ENCODE data around the gene FBXW12. TPM values are rescaled to one million over a fixed set of nuclear protein-coding genes. Genes with fewer than 3 reads are reported as not detected.
A peak's percentile ranks its signal among the peaks of the same experiment; 100 is the strongest.
"Not testable (repeated sequence)": the region's sequence is repeated elsewhere in the genome, so short reads cannot be mapped to it uniquely, and the experiment has no call there.

The FBXW12 gene
- total RNA-seq, 1 experiment from 2014 or later = 2.0 TPM

DNA sequence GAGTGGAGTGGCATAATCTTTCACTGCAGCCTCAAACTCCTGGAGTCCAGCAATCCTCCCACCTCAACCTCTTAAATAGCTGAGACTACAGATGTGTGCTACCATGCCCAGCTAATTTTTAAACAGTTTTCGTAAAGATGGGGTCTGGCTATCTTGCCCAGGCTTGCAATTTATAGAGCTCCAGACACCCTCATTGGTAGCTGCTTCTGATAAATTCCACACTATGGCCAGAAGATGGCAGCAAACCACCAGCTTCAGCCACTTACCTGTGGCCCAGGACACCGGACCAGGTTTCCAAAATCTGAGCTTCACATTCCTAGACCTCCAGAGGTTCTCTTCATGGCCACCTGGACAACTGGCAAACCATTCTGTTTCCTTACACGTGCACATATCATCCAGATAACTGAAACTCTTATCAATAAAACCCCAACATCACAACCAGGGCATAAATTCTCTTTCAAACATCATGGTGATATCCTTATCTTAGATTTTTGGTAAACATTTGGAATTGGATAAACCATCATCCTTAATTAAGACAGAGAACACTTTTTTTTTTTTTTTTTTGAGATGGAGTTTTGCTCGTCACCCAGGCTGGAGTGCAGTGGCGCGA, 28.9 kb downstream of the FBXW12 start (continued):
- TF ChIP-seq, protein P1, sequence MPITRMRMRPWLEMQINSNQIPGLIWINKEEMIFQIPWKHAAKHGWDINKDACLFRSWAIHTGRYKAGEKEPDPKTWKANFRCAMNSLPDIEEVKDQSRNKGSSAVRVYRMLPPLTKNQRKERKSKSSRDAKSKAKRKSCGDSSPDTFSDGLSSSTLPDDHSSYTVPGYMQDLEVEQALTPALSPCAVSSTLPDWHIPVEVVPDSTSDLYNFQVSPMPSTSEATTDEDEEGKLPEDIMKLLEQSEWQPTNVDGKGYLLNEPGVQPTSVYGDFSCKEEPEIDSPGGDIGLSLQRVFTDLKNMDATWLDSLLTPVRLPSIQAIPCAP (CRISPR knock-in tag; IDR thresholded peaks at IDR 0.05) = no peak
- TF ChIP-seq CREB1 (CRISPR knock-in tag; IDR thresholded peaks at IDR 0.05) (no peak), NR1H2 (CRISPR knock-in tag; IDR thresholded peaks at IDR 0.05) (no peak), CREM (CRISPR knock-in tag; IDR thresholded peaks at IDR 0.05) (no peak), ZNF512 (CRISPR knock-in tag; IDR thresholded peaks at IDR 0.05; ENCODE audit: borderline replicate concordance) (no peak), ZNF121 (CRISPR knock-in tag; IDR thresholded peaks at IDR 0.05) (peak; percentile 100), HMGXB4 (CRISPR knock-in tag; IDR thresholded peaks at IDR 0.05) (no peak), MAX (CRISPR knock-in tag; IDR thresholded peaks at IDR 0.05) (no peak)

DNA sequence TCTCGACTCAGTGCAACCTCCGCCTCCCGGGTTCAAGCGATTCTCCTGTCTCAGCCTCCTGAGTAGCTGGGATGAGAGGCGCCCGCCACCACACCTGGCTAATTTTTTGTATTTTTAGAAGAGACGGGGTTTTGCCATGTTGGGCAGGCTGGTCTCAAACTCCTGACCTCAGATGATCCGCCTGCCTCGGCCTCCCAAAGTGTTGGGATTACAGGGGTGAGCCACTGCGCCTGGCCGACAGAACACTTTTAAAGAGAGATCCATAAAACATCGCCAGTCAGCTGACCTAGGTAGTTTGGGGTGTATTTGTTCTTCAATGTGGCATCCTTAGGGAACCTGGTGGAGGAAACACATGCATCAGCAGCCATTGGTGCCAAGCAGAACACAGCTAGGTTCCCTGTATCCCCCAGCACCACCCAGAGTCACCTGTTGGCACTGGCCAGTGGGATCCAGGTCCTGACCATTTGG, 29.4 kb downstream of the FBXW12 start:
- H3K27me3 Mint-ChIP-seq (ENCODE audit: low read depth); H3K27ac Mint-ChIP-seq; DNase-seq (ENCODE audit: low spot score); ATAC-seq; H3K9me3 Mint-ChIP-seq; H3K4me3 Mint-ChIP-seq: not testable (repeated sequence)
- Mint-ChIP-seq H3K4me1 (peaks cover 11% of the 10 kb centered on the region), H3K36me3 (peaks cover 38% of the 10 kb centered on the region)
- ChIA-PET CTCF (interaction anchor here (0.7 to 7.8 kb wide), 51 partner anchors 8 to 261 kb away, joined by 3 to 378 read pairs (median 5); partner anchors contain the start of genes ATRIP, CCDC51, CDC25A and CELSR3), POLR2A (interaction anchor here (1.0 to 1.5 kb wide), 5 partner anchors 29 to 207 kb away, joined by 3 to 8 read pairs (median 3); no protein-coding TSS in a partner anchor)

DNA sequence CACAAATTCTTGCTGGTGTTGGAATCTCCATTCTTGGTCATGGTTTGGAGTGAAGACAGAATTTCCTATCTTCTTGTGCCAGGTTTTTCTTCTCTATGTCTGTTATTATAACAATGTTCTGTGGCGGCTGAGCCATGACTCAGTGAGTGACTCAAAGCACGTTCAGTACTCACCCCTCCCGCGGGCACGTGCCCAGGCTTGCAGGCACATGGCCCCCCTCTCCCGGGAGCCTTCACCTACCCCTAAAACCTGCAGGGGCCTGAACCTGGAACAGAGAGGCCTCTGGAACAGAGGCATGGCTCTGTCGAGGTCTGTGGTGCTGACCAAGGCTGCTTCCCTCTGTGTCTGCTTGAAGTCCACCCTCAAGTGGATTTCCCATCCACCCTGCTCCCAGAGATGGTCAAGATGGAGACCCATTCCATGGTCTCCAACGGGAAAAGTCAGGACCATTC, 30.3 kb downstream of the FBXW12 start:
- peaks cover 11% of the 10 kb centered on the region for H3K4me1 Mint-ChIP-seq
- ATAC-seq (no peak), DNase-seq (ENCODE audit: low spot score) (no peak)
- ChIA-PET CTCF (interaction anchor here (1.7 to 7.8 kb wide), 4 partner anchors 10 to 44 kb away, joined by 15 to 378 read pairs (median 80); partner anchors contain the start of genes ATRIP and PLXNB1), POLR2A (no interaction called here)
- peak overlapping the region; percentile 36 for H3K27ac Mint-ChIP-seq
- H3K27me3 Mint-ChIP-seq (ENCODE audit: low read depth) = no peaks in the 10 kb centered on the region; the same call in 1 of the 2 replicates
- H3K36me3 Mint-ChIP-seq = peaks cover 45% of the 10 kb centered on the region
- 0 out of 2 replicates have a peak, but pooled peaks cover 3% of the 10 kb centered on the region for H3K9me3 Mint-ChIP-seq
- no peak overlapping the region for H3K4me3 Mint-ChIP-seq
- TF ChIP-seq FOXJ3 (CRISPR knock-in tag; IDR thresholded peaks at IDR 0.05; ENCODE audit: borderline replicate concordance) = no peak
- no peak for TF ChIP-seq NFE2L1 (CRISPR knock-in tag; IDR thresholded peaks at IDR 0.05)
- no peak for TF ChIP-seq SMAD3 (CRISPR knock-in tag; IDR thresholded peaks at IDR 0.05; ENCODE audit: borderline replicate concordance)
- no peak for TF ChIP-seq SOX15 (CRISPR knock-in tag; IDR thresholded peaks at IDR 0.05)
- no peak for TF ChIP-seq MAX (CRISPR knock-in tag; IDR thresholded peaks at IDR 0.05)
- TF ChIP-seq ZNF532 (CRISPR knock-in tag; IDR thresholded peaks at IDR 0.05; ENCODE audit: borderline replicate concordance) = no peak
- TF ChIP-seq ZNF317 (CRISPR knock-in tag; IDR thresholded peaks at IDR 0.05; ENCODE audit: borderline replicate concordance, low read depth) = no peak
- TF ChIP-seq RORB (CRISPR knock-in tag; IDR thresholded peaks at IDR 0.05) = no peak
- TF ChIP-seq ZNF512 (CRISPR knock-in tag; IDR thresholded peaks at IDR 0.05; ENCODE audit: borderline replicate concordance) = no peak
- no peak for TF ChIP-seq ZNF671 (CRISPR knock-in tag; IDR thresholded peaks at IDR 0.05)
- TF ChIP-seq, protein P2, sequence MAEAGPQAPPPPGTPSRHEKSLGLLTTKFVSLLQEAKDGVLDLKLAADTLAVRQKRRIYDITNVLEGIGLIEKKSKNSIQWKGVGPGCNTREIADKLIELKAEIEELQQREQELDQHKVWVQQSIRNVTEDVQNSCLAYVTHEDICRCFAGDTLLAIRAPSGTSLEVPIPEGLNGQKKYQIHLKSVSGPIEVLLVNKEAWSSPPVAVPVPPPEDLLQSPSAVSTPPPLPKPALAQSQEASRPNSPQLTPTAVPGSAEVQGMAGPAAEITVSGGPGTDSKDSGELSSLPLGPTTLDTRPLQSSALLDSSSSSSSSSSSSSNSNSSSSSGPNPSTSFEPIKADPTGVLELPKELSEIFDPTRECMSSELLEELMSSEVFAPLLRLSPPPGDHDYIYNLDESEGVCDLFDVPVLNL (CRISPR knock-in tag; IDR thresholded peaks at IDR 0.05; ENCODE audit: borderline replicate concordance, low read depth) = no peak
